ENCODE data around the gene MYH10.

DNA sequence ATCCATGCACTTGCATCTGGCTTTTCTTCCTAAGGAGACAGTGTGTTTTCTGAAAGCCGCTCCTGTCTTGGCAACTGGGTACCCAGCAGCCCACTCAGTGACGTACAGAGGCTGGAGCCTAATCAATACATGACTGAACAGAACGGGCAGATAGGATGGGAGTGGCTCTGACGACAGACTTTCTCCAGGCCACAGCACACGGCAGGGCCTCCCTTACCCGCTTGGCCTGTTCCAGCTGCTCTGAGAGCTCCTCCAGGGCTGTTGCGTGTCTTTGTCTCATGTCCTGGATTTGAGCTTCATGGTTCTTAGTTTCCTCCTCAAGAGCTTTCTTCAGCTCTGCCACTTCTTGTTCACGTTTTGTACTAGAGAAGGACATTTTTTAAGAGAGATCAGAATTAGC, 129.9 kb downstream of the MYH10 start:
- TF ChIP-seq EZH2 (IDR thresholded peaks at IDR 0.05; ENCODE audit: insufficient read depth, poor library complexity, severe bottlenecking) (no peak), EZH2phosphoT487 (IDR thresholded peaks at IDR 0.05; ENCODE audit: insufficient read depth, low read depth) (no peak)
